IMR-90 (cell line): ENCODE results near the gene ZNF771. TPM values are rescaled to one million over a fixed set of nuclear protein-coding genes. Genes with fewer than 3 reads are reported as not detected.

ENCODE experiments used
- ATAC-seq: fragments of 200-7000 bp; cut with Tn5 transposase; 2 replicates; pipeline ENCODE4 v1.9.1; 2020; ENCODE audit warnings: low read depth, mild to moderate bottlenecking, moderate library complexity
- BruUV-seq: library from RNA; stranded (reverse); fragments of 400-500 nt; replicated peaks from 2 replicates; lab custom pipeline; 2021; lab: Mats Ljungman, UMichigan
- CTCF ChIA-PET: fragments of 300-600 bp; formaldehyde crosslinking; extraction: SDS; loops from one replicate; lab custom pipeline; 2021; ENCODE audit warnings: antibody characterized with exemption; lab: Yijun Ruan, JAX
- POLR2A ChIA-PET: fragments of 300-600 bp; sonication (Branson Sonifier 250); formaldehyde crosslinking; loops from one replicate; lab custom pipeline; 2022; ENCODE audit warnings: antibody characterized with exemption; ENCODE audit not compliant: unreplicated experiment; lab: Charles Lee
- DNase-seq: peaks from one replicate; pipeline ENCODE4 v3.0.0; 2013
- H2AFZ ChIP-seq: replicated peaks from 2 replicates; pipeline ENCODE3; 2013; ENCODE audit warnings: low read length, mild to moderate bottlenecking; ENCODE audit not compliant: poor library complexity
- H2AK5ac ChIP-seq: 2 replicates; pipeline ENCODE4 v1.6.1; 2013; ENCODE audit warnings: low read depth, low read length, inconsistent platforms
- H2AK9ac ChIP-seq: replicated peaks from 2 replicates; pipeline ENCODE3; 2013; ENCODE audit warnings: mild to moderate bottlenecking, low read depth, low read length, moderate library complexity; ENCODE audit not compliant: poor library complexity
- H2BK120ac ChIP-seq: 2 replicates; pipeline ENCODE4 v1.6.1; 2013; ENCODE audit warnings: low read depth, low read length, inconsistent platforms
- H2BK15ac ChIP-seq: 3 replicates; pipeline ENCODE4 v1.6.1; 2013; ENCODE audit warnings: low read depth, low read length, inconsistent platforms
- H2BK20ac ChIP-seq: 2 replicates; pipeline ENCODE4 v1.6.1; 2013; ENCODE audit warnings: low read depth, mild to moderate bottlenecking, inconsistent platforms, low read length, moderate library complexity
- H2BK5ac ChIP-seq: 2 replicates; pipeline ENCODE4 v1.6.1; 2013; ENCODE audit warnings: mild to moderate bottlenecking, low read depth, low read length, inconsistent platforms; ENCODE audit not compliant: poor library complexity, severe bottlenecking
- H3K14ac ChIP-seq: replicated peaks from 2 replicates; pipeline ENCODE4 v1.6.1; 2013; ENCODE audit warnings: low read depth, low read length, inconsistent platforms
- H3K18ac ChIP-seq: 2 replicates; pipeline ENCODE4 v1.6.1; 2013; ENCODE audit warnings: low read depth, low read length, control low read depth
- H3K23ac ChIP-seq: 2 replicates; pipeline ENCODE4 v1.6.1; 2013; ENCODE audit warnings: low read depth, low read length, inconsistent platforms
- H3K27ac ChIP-seq: 2 replicates; pipeline ENCODE4 v1.5.1; 2013; ENCODE audit warnings: mild to moderate bottlenecking, control low read depth, low read length; ENCODE audit not compliant: insufficient read depth
- H3K27me3 ChIP-seq: 2 replicates; pipeline ENCODE4 v1.6.1; 2013; ENCODE audit warnings: low read length; ENCODE audit not compliant: control insufficient read depth, insufficient read depth
- H3K36me3 ChIP-seq: 2 replicates; pipeline ENCODE4 v1.6.1; 2013; ENCODE audit warnings: low read length, mixed read lengths; ENCODE audit not compliant: control insufficient read depth, insufficient read depth
- H3K4ac ChIP-seq: 2 replicates; pipeline ENCODE4 v1.6.1; 2013; ENCODE audit warnings: low read depth, low read length, inconsistent platforms
- H3K4me1 ChIP-seq: 2 replicates; pipeline ENCODE4 v1.6.1; 2013; ENCODE audit warnings: low read length, mixed read lengths; ENCODE audit not compliant: control insufficient read depth, insufficient read depth
- H3K4me2 ChIP-seq: 2 replicates; pipeline ENCODE4 v1.6.1; 2013; ENCODE audit warnings: low read depth, mild to moderate bottlenecking, control low read depth, low read length, moderate library complexity
- H3K4me3 ChIP-seq: 2 replicates; pipeline ENCODE4 v1.5.1; 2013; ENCODE audit warnings: low read depth, mild to moderate bottlenecking, control low read depth, low read length, moderate library complexity; ENCODE audit not compliant: insufficient read depth
- H3K56ac ChIP-seq: 2 replicates; pipeline ENCODE4 v1.6.1; 2013; ENCODE audit warnings: low read length, inconsistent platforms; ENCODE audit not compliant: insufficient read depth; ENCODE audit errors: extremely low read depth
- H3K79me1 ChIP-seq, 2 experiments: 2 replicates each; pipeline ENCODE4 v1.6.1; 2013; ENCODE audit warnings: low read length in 2 of 2, inconsistent platforms in 1 of 2, low read depth in 1 of 2
- H3K9ac ChIP-seq: 2 replicates; pipeline ENCODE4 v1.6.1; 2013; ENCODE audit warnings: low read depth, low read length, control low read depth
- H3K9me1 ChIP-seq: 2 replicates; pipeline ENCODE4 v1.6.1; 2013; ENCODE audit warnings: low read length, inconsistent platforms; ENCODE audit not compliant: insufficient read depth
- H3K9me3 ChIP-seq: 2 replicates; pipeline ENCODE4 v1.6.1; 2013; ENCODE audit warnings: low read length; ENCODE audit not compliant: control insufficient read depth, insufficient read depth
- H4K20me1 ChIP-seq: 2 replicates; pipeline ENCODE4 v1.6.1; 2013; ENCODE audit warnings: low read length, inconsistent platforms; ENCODE audit not compliant: insufficient read depth
- H4K5ac ChIP-seq: 2 replicates; pipeline ENCODE4 v1.6.1; 2013; ENCODE audit warnings: mild to moderate bottlenecking, low read depth, low read length, control low read depth
- H4K8ac ChIP-seq, 2 experiments: 2 replicates each; pipeline ENCODE4 v1.6.1; 2013; ENCODE audit warnings: low read depth in 2 of 2, low read length in 2 of 2, control low read depth in 1 of 2, inconsistent platforms in 1 of 2
- H4K91ac ChIP-seq: 2 replicates; pipeline ENCODE4 v1.6.1; 2013; ENCODE audit warnings: low read depth, low read length, inconsistent platforms; ENCODE audit not compliant: insufficient read depth
- CTCF ChIP-seq: conservative IDR thresholded peaks from 2 replicates; pipeline ENCODE4 v1.5.1; 2012; ENCODE audit warnings: mild to moderate bottlenecking, low read depth, low read length, improper control_type of control experiment
- WGBS, 2 experiments: methylation state at CpG; one replicate each; pipeline versions ENCODE4 v1.1.5 to v1.1.7; 2013; ENCODE audit warnings: missing lambda C conversion rate in 2 of 2; ENCODE audit not compliant: insufficient read length in 1 of 2; ENCODE audit errors: extremely low coverage in 2 of 2; 5-methylcytosine and 5-hydroxymethylcytosine counted together
- dilution Hi-C: fragments of 300-500 bp; cut with HindIII; formaldehyde crosslinking; loops from one replicate; pipeline ENCODE4 v1.14.3; 2018; ENCODE audit warnings: low sequenced_read_pairs; ENCODE audit not compliant: unreplicated experiment
- in situ Hi-C: fragments of 300-500 bp; cut with MboI; formaldehyde crosslinking; loops from 3 replicates; pipeline ENCODE4 v1.14.3; 2019; ENCODE audit warnings: low sequenced_read_pairs, inconsistent platforms, mixed read lengths
- intact Hi-C: fragments of 100-400 bp; cut with micrococcal nuclease; formaldehyde crosslinking; loops from 2 replicates; pipeline ENCODE4 v1.10.0; 2022
- polyA plus RNA-seq, 3 experiments: library from polyadenylated mRNA; depleted of rRNA; stranded (reverse); fragments of >200 nt; gene quantifications; 2 replicates each; pipeline ENCODE4 v1.2.3, GENCODE V29; 2012; ENCODE audit warnings: low replicate concordance in 1 of 3
- total RNA-seq: library from RNA; depleted of rRNA; stranded (reverse); fragments of >200 nt; gene quantifications from 2 replicates; pipeline ENCODE4 v1.2.3, GENCODE V29; 2012

ZNF771 gene
- total and polyA plus RNA-seq, 2 of the 4 experiments (the other 2 are of a cell fraction), result 5.2 to 10.9 TPM

GRCh38 chr16:30429418-30429677 lies 21.9 kb downstream of the ZNF771 start:
- no peak for TF ChIP-seq CTCF
- Histone ChIP-seq H2AFZ (peak overlapping the region; percentile 100), H3K9me1 (peaks cover 6% of the 10 kb centered on the region), H3K14ac (peak overlapping the region; percentile 72), H2BK15ac (no peak overlapping the region), H3K79me1 (peaks cover 15 to 19% of the 10 kb centered on the region in 2 experiments), H2BK5ac (no peak overlapping the region), H3K56ac (peak overlapping the region; percentile 34; the same call in 1 of the 2 replicates), H3K4ac (peak overlapping the region; percentile 69), H3K4me1 (peaks cover 3% of the 10 kb centered on the region; the same call in 1 of the 2 replicates), H3K4me2 (peak overlapping the region; percentile 82), H3K27me3 (0 out of 2 replicates have a peak, but pooled peaks cover 2% of the 10 kb centered on the region), H2AK5ac (peak overlapping the region; percentile 40), H4K5ac (no peak overlapping the region), H3K36me3 (peaks cover 9% of the 10 kb centered on the region), H4K91ac (peak overlapping the region; percentile 33; the same call in 1 of the 2 replicates), H4K20me1 (no peaks in the 10 kb centered on the region; the same call in 1 of the 2 replicates), H3K4me3 (peak overlapping the region; percentile 64), H3K9me3 (no peaks in the 10 kb centered on the region), H3K18ac (no peak overlapping the region), H4K8ac (peak overlapping the region; percentile 55 to 80; a peak in 3 of 4 replicates), H2BK120ac (no peak overlapping the region), H3K23ac (peak overlapping the region; percentile 77), H3K27ac (no peak overlapping the region; the same call in 1 of the 2 replicates), H3K9ac (peak overlapping the region; percentile 23), H2AK9ac (peak overlapping the region; percentile 94), H2BK20ac (no peak overlapping the region)
- 0% methylated on average over 1 of the region's 11 CpGs; no CpG with 5 or more reads in 1 of the 2 experiments for WGBS, 2 experiments
- intact Hi-C loops, result no loop called here
- BruUV-seq, result no TSS peak
- in situ Hi-C loops, result no loop called here
- ChIA-PET POLR2A (no interaction called here), CTCF (interaction anchor here (0.6 to 1.5 kb wide), 8 partner anchors 9 to 200 kb away, joined by 3 to 6 read pairs (median 4); no protein-coding TSS in a partner anchor)
- ATAC-seq, result no peak
- DNase-seq, result no peak
- dilution Hi-C loops, result no loop called here
